Measurements from ENCODE around the gene SIK3. TPM values are rescaled to one million over a fixed set of nuclear protein-coding genes. Genes with fewer than 3 reads are reported as not detected.

Gene SIK3
- total RNA-seq, 1 donor from 2014 or later = 54.2 TPM

DNA sequence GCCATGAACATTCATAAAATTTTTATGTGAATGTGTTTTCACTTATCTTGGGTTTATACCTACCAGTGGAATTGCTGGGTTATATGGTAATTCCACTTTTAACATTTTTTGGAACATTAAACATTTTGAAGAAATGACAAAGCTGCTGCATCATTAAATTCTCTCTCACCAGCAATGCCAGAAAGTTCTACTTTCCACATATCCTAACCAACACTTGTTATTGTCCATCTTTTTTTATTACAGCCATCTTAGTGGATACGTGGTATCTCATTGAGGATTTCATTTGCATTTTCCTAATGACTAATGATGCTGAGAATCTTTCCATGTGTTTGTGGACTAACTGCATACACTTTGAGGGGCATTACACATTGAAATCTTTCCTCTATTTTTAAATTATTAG is 122.6 kb downstream of the SIK3 start:
- no peak overlapping the region for H3K4me3 Mint-ChIP-seq
- no peaks in the 10 kb centered on the region for H3K9me3 Mint-ChIP-seq
- peaks cover 2% of the 10 kb centered on the region for H3K36me3 Mint-ChIP-seq (ENCODE audit: low read depth)
- intact Hi-C loops (cut with micrococcal nuclease) = no loop called here
- H3K4me1 Mint-ChIP-seq (ENCODE audit: low read depth) = peaks cover 14% of the 10 kb centered on the region
- no peak for DNase-seq (ENCODE audit: low spot score)
- H3K27me3 Mint-ChIP-seq (ENCODE audit: insufficient read depth) = no peaks in the 10 kb centered on the region
- H3K27ac Mint-ChIP-seq = no peak overlapping the region

DNA sequence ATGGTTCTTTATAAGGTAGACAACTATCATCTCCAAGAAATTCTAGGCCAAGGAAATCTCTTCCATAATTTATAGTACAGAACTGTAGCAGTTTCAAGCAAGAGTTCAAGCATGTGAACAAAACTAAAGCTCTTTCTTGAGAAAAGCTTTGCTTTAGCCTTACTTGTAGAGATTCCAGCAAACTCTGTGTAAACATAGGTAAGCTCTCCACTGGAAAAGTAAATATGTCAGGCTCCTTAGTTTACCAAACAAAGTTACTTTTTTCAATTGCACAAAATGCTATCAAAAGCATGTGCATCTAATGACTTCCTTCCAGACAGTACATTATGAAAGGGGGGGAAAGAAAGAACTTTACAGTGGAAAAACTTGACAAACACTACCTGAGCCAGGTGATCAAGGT is 125.0 kb downstream of the SIK3 start:
- Mint-ChIP-seq H3K4me1 (ENCODE audit: low read depth) (peaks cover 8% of the 10 kb centered on the region), H3K9me3 (no peaks in the 10 kb centered on the region), H3K27ac (no peak overlapping the region), H3K27me3 (ENCODE audit: insufficient read depth) (no peaks in the 10 kb centered on the region), H3K4me3 (no peak overlapping the region), H3K36me3 (ENCODE audit: low read depth) (peaks cover 2% of the 10 kb centered on the region)
- intact Hi-C loops (cut with micrococcal nuclease) = no loop called here
- no peak for DNase-seq (ENCODE audit: low spot score)

GRCh38 chr11:116972691-116973090 is 125.5 kb downstream of the SIK3 start:
- no peak for DNase-seq (ENCODE audit: low spot score)
- Mint-ChIP-seq H3K36me3 (ENCODE audit: low read depth) (peaks cover 1% of the 10 kb centered on the region), H3K27me3 (ENCODE audit: insufficient read depth) (no peaks in the 10 kb centered on the region), H3K27ac (no peak overlapping the region), H3K9me3 (no peaks in the 10 kb centered on the region), H3K4me1 (ENCODE audit: low read depth) (peaks cover 8% of the 10 kb centered on the region), H3K4me3 (no peak overlapping the region)
- intact Hi-C loops (cut with micrococcal nuclease) = no loop called here

DNA sequence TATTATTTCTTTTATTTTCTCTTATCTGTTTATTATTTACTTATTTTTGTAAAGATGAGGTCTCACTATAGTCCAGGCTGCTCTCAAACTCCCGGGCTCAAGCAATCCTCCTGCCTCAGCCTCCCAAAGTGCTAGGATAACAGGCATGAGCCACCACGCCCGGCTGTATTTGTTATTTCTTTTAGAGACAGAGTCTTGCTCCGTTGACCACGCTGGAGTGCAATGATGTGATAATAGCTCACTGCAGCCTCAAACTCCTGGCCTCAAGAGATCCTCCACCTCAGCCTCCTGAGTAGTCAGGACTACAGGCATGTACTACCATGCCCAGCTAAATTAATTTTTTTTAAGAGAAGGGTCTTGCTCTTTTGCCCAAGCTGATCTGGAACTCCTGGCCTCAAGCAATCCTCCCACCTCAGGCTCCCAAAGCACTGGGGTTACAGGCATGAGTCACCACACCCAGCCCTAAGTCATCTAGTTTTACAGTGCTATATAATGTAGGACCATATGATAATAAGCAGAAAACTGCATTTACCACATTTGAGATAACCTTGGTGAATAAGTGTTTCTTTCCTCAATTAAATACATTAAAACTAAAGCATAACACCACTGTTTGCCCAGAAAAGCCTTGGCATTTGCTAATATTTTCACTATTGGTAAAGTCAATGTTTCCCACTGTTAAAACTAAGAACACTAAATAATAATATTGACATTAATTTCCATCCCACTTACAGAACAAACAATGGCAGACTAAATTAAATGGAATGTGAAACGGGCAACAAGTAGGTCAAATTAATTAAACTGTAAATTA is 127.5 kb downstream of the SIK3 start:
- Mint-ChIP-seq H3K4me1 (ENCODE audit: low read depth) (peaks cover 8% of the 10 kb centered on the region), H3K4me3 (no peak overlapping the region), H3K27me3 (ENCODE audit: insufficient read depth) (no peaks in the 10 kb centered on the region), H3K27ac (no peak overlapping the region), H3K9me3 (no peaks in the 10 kb centered on the region), H3K36me3 (ENCODE audit: low read depth) (peaks cover 3% of the 10 kb centered on the region)
- intact Hi-C loops (cut with micrococcal nuclease) = no loop called here
- DNase-seq (ENCODE audit: low spot score) = no peak

DNA sequence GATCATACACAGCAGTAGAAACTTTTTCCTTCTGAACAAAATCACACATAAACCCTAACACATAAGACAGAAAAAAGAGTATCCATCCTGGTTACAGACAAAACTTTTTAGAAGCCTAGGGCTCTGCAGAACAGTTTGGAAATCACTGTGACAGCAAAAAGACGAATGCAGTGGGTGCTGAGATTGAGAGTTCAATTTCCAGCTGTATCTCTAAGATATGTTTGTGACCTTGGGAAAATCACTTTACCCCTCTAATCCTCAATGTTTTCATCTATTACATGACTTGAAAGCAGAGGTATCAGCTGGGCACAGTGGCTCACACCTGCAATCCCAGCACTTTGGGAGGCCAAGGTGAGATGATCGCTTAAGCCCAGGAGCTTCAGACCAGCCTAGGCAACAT is 128.5 kb downstream of the SIK3 start:
- intact Hi-C loops (cut with micrococcal nuclease) = no loop called here
- peaks cover 3% of the 10 kb centered on the region for H3K36me3 Mint-ChIP-seq (ENCODE audit: low read depth)
- H3K4me3 Mint-ChIP-seq = no peak overlapping the region
- no peak for DNase-seq (ENCODE audit: low spot score)
- H3K27ac Mint-ChIP-seq = no peak overlapping the region
- H3K27me3 Mint-ChIP-seq (ENCODE audit: insufficient read depth) = no peaks in the 10 kb centered on the region
- no peaks in the 10 kb centered on the region for H3K9me3 Mint-ChIP-seq
- H3K4me1 Mint-ChIP-seq (ENCODE audit: low read depth) = peaks cover 8% of the 10 kb centered on the region

- Mint-ChIP-seq H3K27ac (no peak overlapping the region), H3K27me3 (ENCODE audit: insufficient read depth) (no peaks in the 10 kb centered on the region), H3K9me3 (no peaks in the 10 kb centered on the region), H3K36me3 (ENCODE audit: low read depth) (peaks cover 2% of the 10 kb centered on the region), H3K4me3 (no peak overlapping the region), H3K4me1 (ENCODE audit: low read depth) (no peaks in the 10 kb centered on the region)
- intact Hi-C loops (cut with micrococcal nuclease) = no loop called here
- DNase-seq (ENCODE audit: low spot score) = no peak
Measured at GRCh38 chr11:116964269-116964668, 134.0 kb downstream of the SIK3 start.

GRCh38 chr11:116963813-116964212 is 134.4 kb downstream of the SIK3 start:
- no peak for DNase-seq (ENCODE audit: low spot score)
- no peaks in the 10 kb centered on the region for H3K27me3 Mint-ChIP-seq (ENCODE audit: insufficient read depth)
- peaks cover 2% of the 10 kb centered on the region for H3K36me3 Mint-ChIP-seq (ENCODE audit: low read depth)
- intact Hi-C loops (cut with micrococcal nuclease) = no loop called here
- no peak overlapping the region for H3K27ac Mint-ChIP-seq
- H3K4me3 Mint-ChIP-seq = no peak overlapping the region
- no peaks in the 10 kb centered on the region for H3K9me3 Mint-ChIP-seq
- peaks cover 1% of the 10 kb centered on the region for H3K4me1 Mint-ChIP-seq (ENCODE audit: low read depth)

GRCh38 chr11:116962108-116962507 is 136.1 kb downstream of the SIK3 start:
- Mint-ChIP-seq H3K4me1 (ENCODE audit: low read depth) (peaks cover 12% of the 10 kb centered on the region), H3K36me3 (ENCODE audit: low read depth) (peaks cover 11% of the 10 kb centered on the region), H3K27me3 (ENCODE audit: insufficient read depth) (no peaks in the 10 kb centered on the region), H3K9me3 (no peaks in the 10 kb centered on the region), H3K4me3 (no peak overlapping the region), H3K27ac (no peak overlapping the region)
- intact Hi-C loops (cut with micrococcal nuclease) = no loop called here
- no peak for DNase-seq (ENCODE audit: low spot score)

GRCh38 chr11:116960930-116961329 is 137.3 kb downstream of the SIK3 start:
- Mint-ChIP-seq H3K27ac (no peak overlapping the region), H3K36me3 (ENCODE audit: low read depth) (peaks cover 17% of the 10 kb centered on the region), H3K4me1 (ENCODE audit: low read depth) (peaks cover 21% of the 10 kb centered on the region), H3K9me3 (no peaks in the 10 kb centered on the region), H3K4me3 (no peak overlapping the region), H3K27me3 (ENCODE audit: insufficient read depth) (no peaks in the 10 kb centered on the region)
- no peak for DNase-seq (ENCODE audit: low spot score)
- intact Hi-C loops (cut with micrococcal nuclease) = no loop called here

DNA sequence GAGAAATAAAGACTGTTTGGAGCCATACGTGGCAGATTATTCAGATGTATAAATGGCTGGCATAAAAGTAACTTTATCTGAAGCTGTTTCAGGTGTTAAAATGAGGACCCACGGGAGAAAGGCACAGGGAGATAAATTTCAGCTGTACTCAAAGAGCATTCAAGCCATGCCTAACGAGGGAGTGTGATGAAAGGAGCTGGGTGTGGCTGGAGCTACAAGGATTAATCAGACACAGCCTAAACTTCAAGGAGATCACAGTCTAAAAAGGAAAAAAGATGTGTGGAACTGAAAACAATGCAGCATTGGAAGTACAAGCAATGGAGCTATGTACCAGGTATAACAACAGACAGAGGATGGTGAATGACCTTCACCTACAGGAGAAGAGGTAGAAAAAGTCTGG is 140.0 kb downstream of the SIK3 start:
- intact Hi-C loops (cut with micrococcal nuclease) = no loop called here
- no peak overlapping the region for H3K27ac Mint-ChIP-seq
- H3K36me3 Mint-ChIP-seq (ENCODE audit: low read depth) = peaks cover 24% of the 10 kb centered on the region
- H3K4me3 Mint-ChIP-seq = no peak overlapping the region
- H3K9me3 Mint-ChIP-seq = no peaks in the 10 kb centered on the region
- DNase-seq (ENCODE audit: low spot score) = no peak
- peaks cover 21% of the 10 kb centered on the region for H3K4me1 Mint-ChIP-seq (ENCODE audit: low read depth)
- H3K27me3 Mint-ChIP-seq (ENCODE audit: insufficient read depth) = no peaks in the 10 kb centered on the region

- DNase-seq (ENCODE audit: low spot score) = no peak
- Mint-ChIP-seq H3K27ac (no peak overlapping the region), H3K36me3 (ENCODE audit: low read depth) (peaks cover 30% of the 10 kb centered on the region), H3K27me3 (ENCODE audit: insufficient read depth) (no peaks in the 10 kb centered on the region), H3K9me3 (no peaks in the 10 kb centered on the region), H3K4me1 (ENCODE audit: low read depth) (peaks cover 21% of the 10 kb centered on the region), H3K4me3 (no peak overlapping the region)
- intact Hi-C loops (cut with micrococcal nuclease) = no loop called here
Measured at GRCh38 chr11:116955949-116956348, 142.3 kb downstream of the SIK3 start.

GRCh38 chr11:116955548-116955947 is 142.7 kb downstream of the SIK3 start:
- Mint-ChIP-seq H3K36me3 (ENCODE audit: low read depth) (peaks cover 31% of the 10 kb centered on the region), H3K27ac (no peak overlapping the region), H3K4me1 (ENCODE audit: low read depth) (peaks cover 21% of the 10 kb centered on the region), H3K27me3 (ENCODE audit: insufficient read depth) (no peaks in the 10 kb centered on the region), H3K9me3 (no peaks in the 10 kb centered on the region), H3K4me3 (no peak overlapping the region)
- intact Hi-C loops (cut with micrococcal nuclease) = no loop called here
- DNase-seq (ENCODE audit: low spot score) = no peak

- peaks cover 31% of the 10 kb centered on the region for H3K4me1 Mint-ChIP-seq (ENCODE audit: low read depth)
- H3K9me3 Mint-ChIP-seq = no peaks in the 10 kb centered on the region
- intact Hi-C loops (cut with micrococcal nuclease) = no loop called here
- peaks cover 36% of the 10 kb centered on the region for H3K36me3 Mint-ChIP-seq (ENCODE audit: low read depth)
- no peak for DNase-seq (ENCODE audit: low spot score)
- H3K4me3 Mint-ChIP-seq = no peak overlapping the region
- H3K27me3 Mint-ChIP-seq (ENCODE audit: insufficient read depth) = no peaks in the 10 kb centered on the region
- H3K27ac Mint-ChIP-seq = no peak overlapping the region
Measured at GRCh38 chr11:116953530-116954285, 144.5 kb downstream of the SIK3 start.
